AG10803 (cell line): ENCODE results near the gene HDAC2.
"Not testable (repeated sequence)": the region's sequence is repeated elsewhere in the genome, so short reads cannot be mapped to it uniquely, and the experiment has no call there.

ENCODE experiments used
- DNase-seq: peaks from one replicate; pipeline ENCODE4 v3.0.0; 2010; ENCODE audit warnings: low read depth
- H3K4me3 ChIP-seq: 2 replicates; pipeline ENCODE4 v1.5.1; 2011; ENCODE audit warnings: mild to moderate bottlenecking, low read length, control low read depth
- CTCF ChIP-seq: conservative IDR thresholded peaks from 2 replicates; pipeline ENCODE4 v1.5.1; 2011; ENCODE audit warnings: mild to moderate bottlenecking, low read length, control low read depth, inconsistent platforms

Gene HDAC2

DNA sequence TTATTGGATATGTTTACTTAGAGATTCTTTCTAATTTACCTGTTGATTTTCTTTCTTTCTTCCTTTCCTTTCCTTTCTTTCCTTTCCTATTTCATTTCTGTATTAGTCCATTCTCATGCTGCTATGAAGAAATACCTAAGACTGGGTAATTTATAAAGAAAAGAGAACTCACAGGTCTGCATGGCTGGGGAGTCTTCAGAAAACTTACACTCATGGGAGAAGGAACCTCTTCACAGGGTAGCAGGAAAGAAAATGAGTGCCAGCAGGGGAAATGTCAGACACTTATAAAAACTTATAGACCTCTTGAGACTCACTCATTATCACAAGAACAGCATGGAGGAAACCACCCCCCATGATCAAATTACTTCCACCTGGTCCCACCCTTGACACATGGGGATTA is 40.8 kb downstream of the HDAC2 start:
- no peak for TF ChIP-seq CTCF
- no peak for DNase-seq
- H3K4me3 ChIP-seq: no peak overlapping the region

DNA sequence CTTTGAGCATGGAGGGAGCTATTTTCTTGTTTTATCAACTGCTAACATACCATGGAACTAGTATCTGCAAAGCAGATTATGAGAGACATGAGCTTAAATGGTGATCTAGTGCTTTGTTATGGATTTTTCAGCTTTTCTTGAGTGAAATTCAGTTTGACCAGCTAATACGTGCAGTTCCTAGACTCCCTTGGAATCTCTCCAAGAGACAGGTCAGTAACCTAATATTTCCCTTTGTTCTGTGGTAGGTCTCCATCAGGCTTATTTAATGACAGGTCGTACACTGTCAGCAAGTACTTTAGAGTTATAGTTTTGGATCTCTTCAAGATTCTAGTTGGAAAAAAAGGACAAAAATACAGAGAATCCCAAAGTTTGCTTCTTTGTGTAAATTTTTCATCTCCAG is 43.9 kb downstream of the HDAC2 start:
- H3K4me3 ChIP-seq: no peak overlapping the region
- DNase-seq: no peak
- no peak for TF ChIP-seq CTCF

- TF ChIP-seq CTCF: no peak
- DNase-seq: no peak
- H3K4me3 ChIP-seq: no peak overlapping the region
Observed at GRCh38 chr6:113925378-113925777, 45.6 kb downstream of the HDAC2 start.

DNA sequence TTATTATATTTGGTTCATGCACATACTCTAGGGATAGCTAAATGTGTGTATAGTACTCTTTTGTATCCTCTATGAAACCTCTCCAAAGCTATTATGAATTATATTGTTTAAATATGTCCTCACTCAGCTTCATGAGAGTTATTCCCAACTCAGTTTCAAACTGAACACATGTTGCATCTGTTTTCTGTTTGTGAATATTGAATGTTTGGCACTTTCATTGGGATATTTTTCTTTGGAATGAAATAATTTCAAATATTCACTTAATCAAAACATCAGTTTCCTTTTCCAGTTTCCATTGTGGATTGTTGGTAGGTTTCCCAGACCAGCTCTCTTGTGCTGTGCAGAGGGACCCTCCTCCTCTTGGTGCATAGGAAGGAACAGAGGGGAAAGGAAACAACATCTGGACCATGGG is 46.6 kb downstream of the HDAC2 start:
- peak; percentile 69 for DNase-seq
- H3K4me3 ChIP-seq: no peak overlapping the region
- TF ChIP-seq CTCF: no peak

DNA sequence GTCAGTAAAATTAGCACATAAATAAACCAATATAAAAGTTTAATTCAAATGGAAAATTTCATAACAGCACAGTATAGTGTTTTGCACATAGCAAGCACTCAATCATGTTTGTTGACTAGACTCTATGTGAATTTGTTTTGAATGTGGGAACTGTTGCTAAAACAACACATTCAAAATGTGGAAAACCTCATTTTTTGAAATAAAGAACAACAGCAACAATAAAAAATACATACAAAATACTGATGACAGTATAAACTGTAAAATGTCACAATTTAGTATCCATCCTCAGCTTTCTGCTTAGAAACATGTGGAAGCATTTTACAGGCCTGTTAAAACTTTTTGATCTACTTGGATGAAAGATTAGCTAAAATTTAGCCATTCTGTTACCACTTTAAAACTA is 47.4 kb downstream of the HDAC2 start:
- no peak for TF ChIP-seq CTCF
- H3K4me3 ChIP-seq: no peak overlapping the region
- DNase-seq: peak; percentile 39

DNA sequence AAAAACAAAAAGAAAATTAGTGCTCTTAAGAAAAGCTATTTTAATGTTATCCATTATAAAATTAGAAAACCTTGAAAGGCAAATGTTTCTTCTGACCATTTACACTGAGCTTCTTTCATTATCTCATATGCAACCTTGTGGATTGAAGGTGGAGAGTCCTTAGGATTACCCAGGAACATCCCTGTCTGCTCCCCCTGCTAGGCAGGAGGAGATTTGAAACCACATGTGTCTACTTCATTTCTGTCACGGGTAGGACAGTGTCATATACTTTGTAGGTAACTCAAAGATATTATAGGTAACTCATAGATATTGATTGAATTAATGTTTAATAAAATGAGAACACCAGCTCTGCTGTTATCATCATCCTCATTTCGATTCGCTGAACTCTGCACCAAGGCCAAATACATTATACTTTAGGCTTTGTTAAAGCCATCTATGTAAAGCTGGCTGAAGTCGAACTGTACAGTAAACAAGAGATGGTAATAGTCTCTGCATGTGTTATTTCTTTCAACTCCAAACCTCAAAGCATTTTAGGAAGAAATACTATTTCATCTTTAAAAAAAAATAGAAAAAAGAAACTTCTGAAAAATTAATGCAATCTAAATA is 49.5 kb downstream of the HDAC2 start:
- H3K4me3 ChIP-seq: no peak overlapping the region
- TF ChIP-seq CTCF: no peak
- DNase-seq: no peak

DNA sequence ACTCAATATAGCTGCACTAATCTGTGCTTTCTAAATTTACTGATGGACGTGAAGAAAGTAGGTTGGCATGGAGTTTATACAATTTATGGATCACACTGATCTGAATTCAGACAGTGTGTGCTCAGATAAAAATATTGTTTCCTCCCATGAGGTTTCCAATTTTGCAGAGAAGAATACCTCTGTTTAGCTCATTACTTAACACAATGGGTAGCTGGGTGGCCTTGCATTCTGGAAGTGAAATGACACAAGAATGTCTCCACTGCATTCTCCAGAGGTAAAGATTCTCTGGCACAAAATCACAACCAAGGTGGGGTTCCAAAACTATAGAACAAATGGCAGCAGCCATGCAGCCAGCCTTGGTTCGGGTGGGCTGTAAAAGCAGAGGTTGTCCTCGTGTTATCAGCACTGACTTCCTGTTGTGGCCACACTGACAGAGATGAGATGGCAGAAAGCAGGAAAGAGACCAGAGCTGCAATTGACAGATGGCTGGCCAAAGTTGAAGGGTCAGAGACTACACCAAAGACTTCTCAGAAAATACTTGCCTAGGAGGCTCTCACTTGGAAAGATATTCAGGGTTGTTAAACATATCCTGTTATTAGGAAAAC is 50.2 kb downstream of the HDAC2 start:
- H3K4me3 ChIP-seq: no peak overlapping the region
- TF ChIP-seq CTCF: no peak
- no peak for DNase-seq

DNA sequence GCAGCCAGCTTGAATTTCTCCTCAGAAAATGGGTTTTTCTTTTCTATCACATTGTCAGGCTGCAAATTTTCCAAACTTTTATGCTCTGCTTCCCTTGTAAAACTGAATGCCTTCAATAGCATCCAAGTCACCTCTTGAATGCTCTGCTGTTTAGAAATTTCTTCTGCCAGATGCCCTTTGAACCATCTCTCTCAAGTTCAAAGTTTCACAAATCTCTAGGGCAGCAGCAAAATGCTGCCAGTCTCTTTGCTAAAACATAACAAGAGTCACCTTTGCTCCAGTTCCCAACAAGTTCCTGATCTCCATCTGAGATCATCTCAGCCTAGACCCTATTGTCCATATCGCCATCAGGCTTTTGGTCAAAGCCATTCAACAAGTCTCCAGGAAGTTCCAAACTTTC is 60.7 kb downstream of the HDAC2 start:
- not testable (repeated sequence) for DNase-seq, H3K4me3 ChIP-seq
